ENCODE results near the gene MSANTD1. TPM values are rescaled to one million over a fixed set of nuclear protein-coding genes. Genes with fewer than 3 reads are reported as not detected.

Gene MSANTD1
- total RNA-seq, 1 donor from 2014 or later: 1.6 TPM

DNA sequence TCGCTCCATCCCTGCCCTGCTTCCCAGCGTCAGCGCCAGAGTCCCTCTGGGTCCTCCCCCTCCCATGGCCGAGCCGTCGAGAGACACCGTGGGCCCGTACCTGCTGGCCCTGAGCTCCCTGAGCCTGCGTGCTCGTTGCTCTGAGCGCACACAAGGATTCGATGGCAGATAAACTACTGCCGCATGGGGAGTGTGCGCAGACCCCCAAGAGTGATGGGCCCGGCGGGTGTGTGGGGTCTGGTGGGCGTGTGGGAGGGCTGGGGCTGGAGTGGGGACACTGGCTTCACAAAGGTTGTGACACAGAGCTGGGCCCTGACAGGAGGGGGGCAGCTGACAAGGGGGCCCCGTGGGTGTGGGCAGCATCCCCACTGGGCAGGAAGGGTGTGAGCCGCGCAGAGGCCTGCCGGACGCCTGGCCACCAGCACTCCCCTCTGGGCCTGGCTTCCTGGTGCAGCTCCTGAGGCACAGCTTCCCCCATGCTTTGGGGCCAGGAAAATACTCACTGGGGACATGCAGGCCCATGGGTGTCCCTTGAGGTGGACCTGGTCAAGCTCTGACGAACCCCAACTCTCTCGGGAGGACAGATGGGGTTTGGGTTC lies 39.1 kb downstream of the MSANTD1 start:
- Histone ChIP-seq H3K27me3 (ENCODE audit: insufficient read depth, low read length) (peaks cover 5% of the 10 kb centered on the region), H3K4me3 (ENCODE audit: insufficient read depth, low read depth, low read length) (no peak overlapping the region), H3K27ac (ENCODE audit: low read depth, low read length) (no peak overlapping the region), H3K9ac (ENCODE audit: low read length) (no peak overlapping the region), H3K4me1 (ENCODE audit: insufficient read depth, low read length) (peaks cover 17% of the 10 kb centered on the region), H3K79me2 (ENCODE audit: insufficient read depth, low read length) (no peaks in the 10 kb centered on the region), H2AFZ (ENCODE audit: low read depth, low read length) (no peak overlapping the region), H3K4me2 (ENCODE audit: low read length) (no peak overlapping the region), H3K9me3 (ENCODE audit: insufficient read depth, low read depth, low read length) (no peaks in the 10 kb centered on the region), H4K20me1 (ENCODE audit: insufficient read depth, low read length) (no peaks in the 10 kb centered on the region), H3K36me3 (ENCODE audit: insufficient read depth, low read length) (no peaks in the 10 kb centered on the region)
- TF ChIP-seq EZH2 (IDR thresholded peaks at IDR 0.05; ENCODE audit: insufficient read depth, low read length): no peak
- TF ChIP-seq CTCF (IDR thresholded peaks at IDR 0.05; ENCODE audit: insufficient read depth, low read depth, low read length): no peak
- Mint-ChIP-seq H3K27ac (ENCODE audit: unreplicated experiment) (no peak overlapping the region), H3K4me1 (ENCODE audit: low read depth, unreplicated experiment) (peaks cover 5% of the 10 kb centered on the region), H3K27me3 (ENCODE audit: low read depth, unreplicated experiment) (peaks cover 25% of the 10 kb centered on the region), H3K9me3 (ENCODE audit: unreplicated experiment) (no peaks in the 10 kb centered on the region), H3K4me3 (ENCODE audit: unreplicated experiment) (no peak overlapping the region), H3K36me3 (ENCODE audit: low read depth, unreplicated experiment) (no peaks in the 10 kb centered on the region)
- FAIRE-seq: no peak
- no peak for DNase-seq (ENCODE audit: low read depth)

GRCh38 chr4:3288571-3289094 lies 39.7 kb downstream of the MSANTD1 start:
- H3K36me3 ChIP-seq (ENCODE audit: insufficient read depth, low read length): no peaks in the 10 kb centered on the region
- H3K27me3 ChIP-seq (ENCODE audit: insufficient read depth, low read length): peaks cover 5% of the 10 kb centered on the region
- H4K20me1 ChIP-seq (ENCODE audit: insufficient read depth, low read length): no peaks in the 10 kb centered on the region
- Mint-ChIP-seq H3K36me3 (ENCODE audit: low read depth, unreplicated experiment) (no peaks in the 10 kb centered on the region), H3K27ac (ENCODE audit: unreplicated experiment) (no peak overlapping the region), H3K4me1 (ENCODE audit: low read depth, unreplicated experiment) (peaks cover 5% of the 10 kb centered on the region), H3K9me3 (ENCODE audit: unreplicated experiment) (no peaks in the 10 kb centered on the region), H3K4me3 (ENCODE audit: unreplicated experiment) (no peak overlapping the region), H3K27me3 (ENCODE audit: low read depth, unreplicated experiment) (peaks cover 19% of the 10 kb centered on the region)
- FAIRE-seq (no peak), DNase-seq (ENCODE audit: low read depth) (no peak)
- no peaks in the 10 kb centered on the region for H3K9me3 ChIP-seq (ENCODE audit: insufficient read depth, low read depth, low read length)
- no peak overlapping the region for H2AFZ ChIP-seq (ENCODE audit: low read depth, low read length)
- H3K27ac ChIP-seq (ENCODE audit: low read depth, low read length): no peak overlapping the region
- no peak for TF ChIP-seq EZH2 (IDR thresholded peaks at IDR 0.05; ENCODE audit: insufficient read depth, low read length)
- no peak for TF ChIP-seq CTCF (IDR thresholded peaks at IDR 0.05; ENCODE audit: insufficient read depth, low read depth, low read length)
- H3K4me2 ChIP-seq (ENCODE audit: low read length): no peak overlapping the region
- H3K4me1 ChIP-seq (ENCODE audit: insufficient read depth, low read length): peaks cover 20% of the 10 kb centered on the region
- H3K4me3 ChIP-seq (ENCODE audit: insufficient read depth, low read depth, low read length): no peak overlapping the region
- H3K79me2 ChIP-seq (ENCODE audit: insufficient read depth, low read length): peaks cover 4% of the 10 kb centered on the region
- H3K9ac ChIP-seq (ENCODE audit: low read length): no peak overlapping the region

DNA sequence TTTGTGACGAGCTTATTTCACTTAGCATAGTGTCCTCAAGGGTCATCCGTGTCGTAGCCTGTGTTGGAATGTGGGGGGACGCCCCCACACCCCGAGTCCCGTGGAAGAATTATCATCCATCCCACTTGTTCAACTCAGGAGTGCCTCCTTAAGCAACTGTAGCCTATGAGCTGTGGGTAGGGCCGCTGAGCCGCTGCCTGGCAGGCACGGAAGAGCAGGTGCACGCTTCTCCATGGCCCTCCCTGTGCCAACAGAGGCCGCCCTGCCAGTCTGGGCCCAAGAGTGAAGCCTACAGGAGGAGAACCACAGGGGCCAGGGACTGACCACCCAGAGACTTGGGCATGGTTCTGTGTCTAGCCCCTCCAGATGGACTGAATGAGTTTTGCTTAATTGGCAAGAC lies 41.5 kb downstream of the MSANTD1 start:
- peaks cover 20% of the 10 kb centered on the region for H3K79me2 ChIP-seq (ENCODE audit: insufficient read depth, low read length)
- Mint-ChIP-seq H3K4me3 (ENCODE audit: unreplicated experiment) (no peak overlapping the region), H3K4me1 (ENCODE audit: low read depth, unreplicated experiment) (peaks cover 5% of the 10 kb centered on the region), H3K9me3 (ENCODE audit: unreplicated experiment) (no peaks in the 10 kb centered on the region), H3K36me3 (ENCODE audit: low read depth, unreplicated experiment) (no peaks in the 10 kb centered on the region), H3K27me3 (ENCODE audit: low read depth, unreplicated experiment) (peaks cover 15% of the 10 kb centered on the region), H3K27ac (ENCODE audit: unreplicated experiment) (no peak overlapping the region)
- H3K4me3 ChIP-seq (ENCODE audit: insufficient read depth, low read depth, low read length): no peak overlapping the region
- no peak overlapping the region for H3K27ac ChIP-seq (ENCODE audit: low read depth, low read length)
- peaks cover 25% of the 10 kb centered on the region for H3K4me1 ChIP-seq (ENCODE audit: insufficient read depth, low read length)
- no peak overlapping the region for H2AFZ ChIP-seq (ENCODE audit: low read depth, low read length)
- H3K9ac ChIP-seq (ENCODE audit: low read length): no peak overlapping the region
- peaks cover 14% of the 10 kb centered on the region for H4K20me1 ChIP-seq (ENCODE audit: insufficient read depth, low read length)
- DNase-seq (ENCODE audit: low read depth): no peak
- no peak for TF ChIP-seq CTCF (IDR thresholded peaks at IDR 0.05; ENCODE audit: insufficient read depth, low read depth, low read length)
- TF ChIP-seq EZH2 (IDR thresholded peaks at IDR 0.05; ENCODE audit: insufficient read depth, low read length): no peak
- peaks cover 5% of the 10 kb centered on the region for H3K27me3 ChIP-seq (ENCODE audit: insufficient read depth, low read length)
- no peak overlapping the region for H3K4me2 ChIP-seq (ENCODE audit: low read length)
- no peaks in the 10 kb centered on the region for H3K9me3 ChIP-seq (ENCODE audit: insufficient read depth, low read depth, low read length)
- no peak for FAIRE-seq
- no peaks in the 10 kb centered on the region for H3K36me3 ChIP-seq (ENCODE audit: insufficient read depth, low read length)
